AG10803 (cell line): ENCODE measurements around the gene ACTMAP.

Experiments used
- DNase-seq: peaks from one replicate; pipeline ENCODE4 v3.0.0; 2010; ENCODE audit warnings: low read depth
- H3K4me3 ChIP-seq: 2 replicates; pipeline ENCODE4 v1.5.1; 2011; ENCODE audit warnings: mild to moderate bottlenecking, low read length, control low read depth
- TF ChIP-seq, protein P1 (sequence below): conservative IDR thresholded peaks from 2 replicates; pipeline ENCODE4 v1.5.1; 2011; ENCODE audit warnings: mild to moderate bottlenecking, low read length, control low read depth, inconsistent platforms

The ACTMAP gene

GRCh38 chr19:40691421-40692211 lies 58.7 kb downstream of the ACTMAP start:
- H3K4me3 ChIP-seq, result no peak overlapping the region
- TF ChIP-seq, protein P1, sequence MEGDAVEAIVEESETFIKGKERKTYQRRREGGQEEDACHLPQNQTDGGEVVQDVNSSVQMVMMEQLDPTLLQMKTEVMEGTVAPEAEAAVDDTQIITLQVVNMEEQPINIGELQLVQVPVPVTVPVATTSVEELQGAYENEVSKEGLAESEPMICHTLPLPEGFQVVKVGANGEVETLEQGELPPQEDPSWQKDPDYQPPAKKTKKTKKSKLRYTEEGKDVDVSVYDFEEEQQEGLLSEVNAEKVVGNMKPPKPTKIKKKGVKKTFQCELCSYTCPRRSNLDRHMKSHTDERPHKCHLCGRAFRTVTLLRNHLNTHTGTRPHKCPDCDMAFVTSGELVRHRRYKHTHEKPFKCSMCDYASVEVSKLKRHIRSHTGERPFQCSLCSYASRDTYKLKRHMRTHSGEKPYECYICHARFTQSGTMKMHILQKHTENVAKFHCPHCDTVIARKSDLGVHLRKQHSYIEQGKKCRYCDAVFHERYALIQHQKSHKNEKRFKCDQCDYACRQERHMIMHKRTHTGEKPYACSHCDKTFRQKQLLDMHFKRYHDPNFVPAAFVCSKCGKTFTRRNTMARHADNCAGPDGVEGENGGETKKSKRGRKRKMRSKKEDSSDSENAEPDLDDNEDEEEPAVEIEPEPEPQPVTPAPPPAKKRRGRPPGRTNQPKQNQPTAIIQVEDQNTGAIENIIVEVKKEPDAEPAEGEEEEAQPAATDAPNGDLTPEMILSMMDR, result no peak
- no peak for DNase-seq
